PC-3 (cell line): Measurements from ENCODE around the gene GAP43. TPM values are rescaled to one million over a fixed set of nuclear protein-coding genes. Genes with fewer than 3 reads are reported as not detected.

Source experiments
- ATAC-seq: fragments of 200-7000 bp; cut with Tn5 transposase; 2 replicates; pipeline ENCODE4 v1.9.1; 2020; ENCODE audit warnings: mild to moderate bottlenecking, moderate library complexity
- BruUV-seq: library from RNA; stranded (reverse); fragments of 400-500 nt; replicated peaks from 2 replicates; lab custom pipeline; 2021; lab: Mats Ljungman, UMichigan
- CTCF ChIA-PET: fragments of 300-600 bp; sonication (Branson Sonifier 250); formaldehyde crosslinking; loops from one replicate; lab custom pipeline; 2022; ENCODE audit warnings: antibody characterized with exemption; lab: Charles Lee
- POLR2A ChIA-PET: fragments of 300-600 bp; sonication (Branson Sonifier 250); formaldehyde crosslinking; loops from one replicate; lab custom pipeline; 2022; ENCODE audit warnings: antibody characterized with exemption; ENCODE audit not compliant: unreplicated experiment; lab: Charles Lee
- DNase-seq: peaks from one replicate; pipeline ENCODE4 v3.0.0-alpha.2; 2015
- H2AFZ ChIP-seq: fragments of 300-600 bp; sonication (generic); 2 replicates; pipeline ENCODE4 v1.6.0; 2016; ENCODE audit warnings: antibody characterized with exemption, low read length
- H3F3A ChIP-seq: fragments of 300-600 bp; sonication (generic); one replicate; pipeline ENCODE4 v1.6.0; 2017; ENCODE audit warnings: antibody characterized with exemption, low read length, control low read depth, mild to moderate bottlenecking; ENCODE audit not compliant: unreplicated experiment
- H3K27ac ChIP-seq: fragments of 300-600 bp; sonication (generic); 2 replicates; pipeline ENCODE4 v1.5.1; 2016; ENCODE audit warnings: mild to moderate bottlenecking, low read length
- H3K27me3 ChIP-seq: fragments of 300-600 bp; sonication (generic); 2 replicates; pipeline ENCODE4 v1.6.1; 2016; ENCODE audit warnings: low read length, mixed read lengths
- H3K36me3 ChIP-seq: fragments of 300-600 bp; sonication (generic); 2 replicates; pipeline ENCODE4 v1.6.1; 2016; ENCODE audit warnings: low read depth, mixed run types, low read length, mixed read lengths
- H3K4me1 ChIP-seq: fragments of 300-600 bp; sonication (generic); 2 replicates; pipeline ENCODE4 v1.5.1; 2016; ENCODE audit warnings: low read length; ENCODE audit not compliant: insufficient read depth
- H3K4me2 ChIP-seq: fragments of 300-600 bp; sonication (generic); 2 replicates; pipeline ENCODE4 v1.6.0; 2016; ENCODE audit warnings: low read length
- H3K4me3 ChIP-seq: fragments of 300-600 bp; sonication (generic); 2 replicates; pipeline ENCODE4 v1.5.1; 2016; ENCODE audit warnings: mild to moderate bottlenecking, low read length, mixed read lengths
- H3K79me2 ChIP-seq: fragments of 300-600 bp; sonication (generic); 2 replicates; pipeline ENCODE4 v1.6.1; 2017; ENCODE audit warnings: low read length, mixed read lengths
- H3K9ac ChIP-seq: fragments of 300-600 bp; sonication (generic); 2 replicates; pipeline ENCODE4 v1.6.0; 2016; ENCODE audit warnings: mild to moderate bottlenecking, low read length
- H3K9me2 ChIP-seq: fragments of 300-600 bp; sonication (generic); replicated peaks from 2 replicates; pipeline ENCODE4 v1.6.1; 2016; ENCODE audit warnings: mixed run types, low read length, mixed read lengths
- H3K9me3 ChIP-seq: fragments of 300-600 bp; sonication (generic); 2 replicates; pipeline ENCODE4 v1.6.1; 2016; ENCODE audit warnings: low read length, mixed read lengths
- H4K20me1 ChIP-seq: fragments of 300-600 bp; sonication (generic); 2 replicates; pipeline ENCODE4 v1.6.1; 2016; ENCODE audit warnings: low read length, mixed read lengths
- EZH2 ChIP-seq: fragments of 300-600 bp; sonication (generic); IDR thresholded peaks from one replicate; pipeline ENCODE4 v1.6.1; 2017; ENCODE audit warnings: antibody characterized with exemption, mild to moderate bottlenecking, low read length; ENCODE audit not compliant: unreplicated experiment
- EZH2phosphoT487 ChIP-seq: fragments of 300-600 bp; sonication (generic); IDR thresholded peaks from 2 replicates; pipeline ENCODE4 v1.6.1; 2018; ENCODE audit warnings: mild to moderate bottlenecking, antibody characterized with exemption, low read length, borderline replicate concordance
- intact Hi-C: fragments of 100-400 bp; cut with micrococcal nuclease; formaldehyde crosslinking; loops from 2 replicates; pipeline ENCODE4 v1.9.0; 2023
- total RNA-seq: library from RNA; depleted of rRNA; stranded (reverse); fragments of >200 nt; gene quantifications from 2 replicates; pipeline ENCODE4 v1.2.3, GENCODE V29; 2014
- TF ChIP-seq, protein P1 (sequence below): fragments of 300-600 bp; sonication (generic); conservative IDR thresholded peaks from 2 replicates; pipeline ENCODE4 v1.5.1; 2017; ENCODE audit warnings: antibody characterized with exemption, low read depth, mild to moderate bottlenecking, low read length

The GAP43 gene
- total RNA-seq, 1 experiment from 2014 or later = not detected

DNA sequence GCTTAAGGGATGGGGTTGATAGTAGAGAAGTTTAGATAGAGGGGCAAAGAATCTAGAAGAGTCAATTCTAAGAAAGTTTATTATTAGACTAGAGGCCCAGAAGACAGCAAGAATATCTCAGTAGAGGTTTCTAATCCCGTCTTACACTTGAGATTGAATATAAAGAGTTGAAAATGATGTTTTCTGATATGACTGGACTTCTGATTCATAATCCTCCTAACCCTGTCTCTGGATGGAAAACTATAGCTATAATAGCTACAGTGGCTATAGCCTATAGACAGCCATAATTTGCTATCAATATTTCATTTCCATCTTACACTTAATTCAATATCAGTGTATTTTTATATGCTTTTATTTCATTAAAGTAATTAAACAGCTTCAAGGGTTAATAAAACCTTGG lies 60.0 kb downstream of the GAP43 start:
- intact Hi-C loops = no loop called here
- H3K27me3 ChIP-seq = peaks cover 36% of the 10 kb centered on the region
- H3K4me1 ChIP-seq = no peaks in the 10 kb centered on the region
- no peaks in the 10 kb centered on the region for H3K36me3 ChIP-seq
- DNase-seq (no peak), ATAC-seq (no peak)
- CTCF ChIA-PET = no interaction called here
- no peaks in the 10 kb centered on the region for H3K79me2 ChIP-seq
- POLR2A ChIA-PET = no interaction called here
- no peaks in the 10 kb centered on the region for H3K9me3 ChIP-seq
- H3K27ac ChIP-seq = no peak overlapping the region
- no peaks in the 10 kb centered on the region for H4K20me1 ChIP-seq
- H3K9ac ChIP-seq = no peak overlapping the region
- no peaks in the 10 kb centered on the region for H3K9me2 ChIP-seq
- H3F3A ChIP-seq = no peaks in the 10 kb centered on the region
- TF ChIP-seq, protein P1, sequence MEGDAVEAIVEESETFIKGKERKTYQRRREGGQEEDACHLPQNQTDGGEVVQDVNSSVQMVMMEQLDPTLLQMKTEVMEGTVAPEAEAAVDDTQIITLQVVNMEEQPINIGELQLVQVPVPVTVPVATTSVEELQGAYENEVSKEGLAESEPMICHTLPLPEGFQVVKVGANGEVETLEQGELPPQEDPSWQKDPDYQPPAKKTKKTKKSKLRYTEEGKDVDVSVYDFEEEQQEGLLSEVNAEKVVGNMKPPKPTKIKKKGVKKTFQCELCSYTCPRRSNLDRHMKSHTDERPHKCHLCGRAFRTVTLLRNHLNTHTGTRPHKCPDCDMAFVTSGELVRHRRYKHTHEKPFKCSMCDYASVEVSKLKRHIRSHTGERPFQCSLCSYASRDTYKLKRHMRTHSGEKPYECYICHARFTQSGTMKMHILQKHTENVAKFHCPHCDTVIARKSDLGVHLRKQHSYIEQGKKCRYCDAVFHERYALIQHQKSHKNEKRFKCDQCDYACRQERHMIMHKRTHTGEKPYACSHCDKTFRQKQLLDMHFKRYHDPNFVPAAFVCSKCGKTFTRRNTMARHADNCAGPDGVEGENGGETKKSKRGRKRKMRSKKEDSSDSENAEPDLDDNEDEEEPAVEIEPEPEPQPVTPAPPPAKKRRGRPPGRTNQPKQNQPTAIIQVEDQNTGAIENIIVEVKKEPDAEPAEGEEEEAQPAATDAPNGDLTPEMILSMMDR = no peak
- TF ChIP-seq EZH2phosphoT487 (no peak), EZH2 (no peak)
- H3K4me3 ChIP-seq = no peak overlapping the region
- no TSS peak for BruUV-seq
- no peak overlapping the region for H3K4me2 ChIP-seq
- no peak overlapping the region for H2AFZ ChIP-seq

DNA sequence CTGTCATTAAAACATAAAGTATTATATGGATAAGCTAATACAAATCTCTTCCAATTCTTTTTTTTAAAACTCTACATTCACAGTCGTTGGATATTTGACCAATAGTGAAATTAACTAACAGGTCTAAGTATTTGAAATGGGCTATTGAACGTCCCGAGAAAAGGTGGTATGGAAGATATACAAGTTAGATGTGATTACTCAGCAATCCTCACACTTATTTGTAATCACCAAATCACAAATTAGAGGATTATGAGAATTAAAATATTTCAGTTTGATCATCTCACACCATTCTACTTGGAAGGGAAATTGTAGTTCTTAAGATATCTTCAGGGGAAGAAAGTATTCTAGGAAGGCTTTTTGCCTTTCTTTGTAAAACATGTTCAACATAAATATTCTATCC lies 60.5 kb downstream of the GAP43 start:
- no peaks in the 10 kb centered on the region for H3F3A ChIP-seq
- ChIA-PET POLR2A (no interaction called here), CTCF (no interaction called here)
- no peak overlapping the region for H3K9ac ChIP-seq
- H3K4me1 ChIP-seq = no peaks in the 10 kb centered on the region
- TF ChIP-seq, protein P1 = no peak
- no peak for TF ChIP-seq EZH2
- no TSS peak for BruUV-seq
- no peak overlapping the region for H2AFZ ChIP-seq
- H4K20me1 ChIP-seq = no peaks in the 10 kb centered on the region
- H3K27me3 ChIP-seq = peaks cover 33% of the 10 kb centered on the region
- no peak overlapping the region for H3K4me3 ChIP-seq
- no peaks in the 10 kb centered on the region for H3K9me3 ChIP-seq
- intact Hi-C loops = no loop called here
- DNase-seq (no peak), ATAC-seq (no peak)
- H3K9me2 ChIP-seq = no peaks in the 10 kb centered on the region
- no peaks in the 10 kb centered on the region for H3K36me3 ChIP-seq
- no peaks in the 10 kb centered on the region for H3K79me2 ChIP-seq
- H3K4me2 ChIP-seq = no peak overlapping the region
- H3K27ac ChIP-seq = no peak overlapping the region

GRCh38 chr3:115685097-115685496 lies 61.8 kb downstream of the GAP43 start:
- Histone ChIP-seq H3K9me3 (no peaks in the 10 kb centered on the region), H3K79me2 (no peaks in the 10 kb centered on the region), H3K4me3 (no peak overlapping the region), H3K9ac (no peak overlapping the region), H2AFZ (no peak overlapping the region), H3K36me3 (no peaks in the 10 kb centered on the region), H3K4me2 (no peak overlapping the region), H4K20me1 (no peaks in the 10 kb centered on the region), H3K4me1 (no peaks in the 10 kb centered on the region), H3K27me3 (peaks cover 26% of the 10 kb centered on the region), H3K9me2 (no peaks in the 10 kb centered on the region), H3F3A (no peaks in the 10 kb centered on the region), H3K27ac (no peak overlapping the region)
- CTCF ChIA-PET = no interaction called here
- no peak for TF ChIP-seq EZH2phosphoT487
- TF ChIP-seq EZH2 = no peak
- TF ChIP-seq, protein P1 = no peak
- no peak for ATAC-seq
- no peak for DNase-seq
- intact Hi-C loops = no loop called here
- BruUV-seq = no TSS peak
- POLR2A ChIA-PET = no interaction called here
